HS-27A (cell line): Measurements from ENCODE around the gene TBC1D8.

Experiments used
- DNase-seq: peaks from one replicate; pipeline ENCODE4 v3.0.0-alpha.2; 2012; ENCODE audit warnings: low read depth, missing footprints

TBC1D8 gene

GRCh38 chr2:101162561-101163330, 11.6 kb upstream of the TBC1D8 start:
- DNase-seq: no peak

- no peak for DNase-seq
These were observed 10.5 kb upstream of the TBC1D8 start for GRCh38 chr2:101161658-101162057.

- DNase-seq: peak; percentile 38
These were observed 9.3 kb upstream of the TBC1D8 start for GRCh38 chr2:101160454-101160853.

GRCh38 chr2:101159526-101159925, 8.3 kb upstream of the TBC1D8 start:
- no peak for DNase-seq

GRCh38 chr2:101157272-101157671, 6.1 kb upstream of the TBC1D8 start:
- no peak for DNase-seq

- DNase-seq: no peak
These were observed 2.6 kb upstream of the TBC1D8 start for GRCh38 chr2:101153787-101154186.

GRCh38 chr2:101153077-101153707, 2.0 kb upstream of the TBC1D8 start:
- no peak for DNase-seq

- no peak for DNase-seq
These were observed 1.3 kb upstream of the TBC1D8 start for GRCh38 chr2:101152272-101153076.

GRCh38 chr2:101151859-101152271, 683 bp upstream of the TBC1D8 start:
- DNase-seq: no peak

- DNase-seq: no peak
These were observed 656 bp downstream of the TBC1D8 start for GRCh38 chr2:101150306-101151145.

- no peak for DNase-seq
These were observed 1.7 kb downstream of the TBC1D8 start for GRCh38 chr2:101149241-101150192.

GRCh38 chr2:101148777-101149176, 2.4 kb downstream of the TBC1D8 start:
- DNase-seq: no peak

- DNase-seq: no peak
These were observed 3.2 kb downstream of the TBC1D8 start for GRCh38 chr2:101147971-101148370.

- DNase-seq: no peak
These were observed 4.1 kb downstream of the TBC1D8 start for GRCh38 chr2:101147062-101147461.

- no peak for DNase-seq
These were observed 4.6 kb downstream of the TBC1D8 start for GRCh38 chr2:101146535-101146934.

- no peak for DNase-seq
These were observed 5.8 kb downstream of the TBC1D8 start for GRCh38 chr2:101145406-101145805.

GRCh38 chr2:101142163-101142562, 9.0 kb downstream of the TBC1D8 start:
- DNase-seq: no peak

- DNase-seq: no peak
These were observed 10.1 kb downstream of the TBC1D8 start for GRCh38 chr2:101140978-101141655.

- no peak for DNase-seq
These were observed 10.9 kb downstream of the TBC1D8 start for GRCh38 chr2:101140237-101140636.

- DNase-seq: no peak
These were observed 11.7 kb downstream of the TBC1D8 start for GRCh38 chr2:101139495-101139894.
